ENCODE results near the gene STMND1. TPM values are rescaled to one million over a fixed set of nuclear protein-coding genes. Genes with fewer than 3 reads are reported as not detected.
A peak's percentile ranks its signal among the peaks of the same experiment; 100 is the strongest.
"Not testable (repeated sequence)": the region's sequence is repeated elsewhere in the genome, so short reads cannot be mapped to it uniquely, and the experiment has no call there.

The STMND1 gene
- polyA plus RNA-seq (ENCODE audit: low read depth in 6 of 6), result not detected

- peaks cover 7% of the 10 kb centered on the region in 3 donors for H3K4me1 Mint-ChIP-seq
- DNase-seq (no peak), ATAC-seq (ENCODE audit: low read depth in 2 of 2) (no peak)
- H3K27ac Mint-ChIP-seq, result peak within 1 kb of the TSS in 2 of 6 donors; percentile 58 to 88
- peak within 1 kb of the TSS in 3 of 8 donors; percentile 15 to 68 (median 52) for H3K4me3 Mint-ChIP-seq
- H3K9me3 Mint-ChIP-seq, result peaks cover 0 to 12% (median 5%) of the 10 kb centered on the region in 7 donors
- H3K27me3 Mint-ChIP-seq, result peaks cover 45 to 56% (median 48%) of the 10 kb centered on the region in 3 donors
- H3K36me3 Mint-ChIP-seq, result peaks cover 5 to 8% of the 10 kb centered on the region in 2 donors
Measured at GRCh38 chr6:17101422-17102257, at the start of gene STMND1. TSS of gene STMND1 (plus strand) at chr6:17102050. CDS start at chr6:17102258, 208 bp downstream.

DNA sequence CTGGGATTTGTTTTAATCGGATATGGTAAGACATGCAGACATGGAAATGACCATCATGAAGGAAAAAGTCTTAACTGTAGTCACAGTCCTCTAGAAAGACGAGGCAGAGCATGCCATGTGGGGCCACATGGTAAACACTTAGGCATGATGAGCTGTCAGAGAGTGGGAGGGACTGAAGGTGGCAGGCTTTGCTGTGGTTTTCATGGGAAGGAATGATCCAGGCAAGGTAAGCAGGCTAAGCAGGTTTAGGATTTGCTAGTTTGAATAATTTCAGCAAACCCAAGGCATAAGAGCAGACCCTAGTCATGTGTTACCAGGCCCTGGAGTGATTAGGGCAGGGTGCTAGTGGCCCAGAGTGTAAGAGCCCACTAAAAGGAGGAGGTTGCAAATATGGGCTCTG is 47.2 kb upstream of the STMND1 start:
- Mint-ChIP-seq H3K36me3 (no peaks in the 10 kb centered on the region), H3K27me3 (peaks cover 0 to 8% (median 5%) of the 10 kb centered on the region in 3 donors), H3K4me3 (no peak overlapping the region), H3K9me3 (peaks cover 0 to 8% (median 2%) of the 10 kb centered on the region in 7 donors), H3K4me1 (no peaks in the 10 kb centered on the region), H3K27ac (no peak overlapping the region)
- ATAC-seq (ENCODE audit: low read depth in 2 of 2) (no peak), DNase-seq (no peak)

DNA sequence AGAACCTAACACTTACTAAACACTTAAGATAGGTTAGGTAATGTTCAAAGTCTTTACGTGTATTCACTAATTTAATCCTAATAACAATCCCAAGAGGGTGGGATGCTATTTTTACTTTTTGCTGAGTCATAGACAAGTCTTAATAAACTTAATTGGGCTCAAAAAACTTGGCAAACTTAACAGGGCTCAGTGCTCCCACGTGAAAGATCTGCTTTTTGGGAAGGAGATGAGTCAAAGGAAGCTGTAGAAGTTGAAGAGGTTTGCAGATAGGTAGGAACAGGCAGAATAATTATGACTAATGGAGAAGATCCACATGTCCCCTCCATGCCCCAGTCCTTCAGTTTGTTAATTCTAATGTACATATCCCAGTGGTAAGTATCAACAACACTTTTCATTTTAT is 44.5 kb upstream of the STMND1 start:
- ATAC-seq (ENCODE audit: low read depth in 2 of 2), result no peak
- H3K27ac Mint-ChIP-seq, result no peak overlapping the region
- H3K27me3 Mint-ChIP-seq, result peaks cover 0 to 18% (median 0%) of the 10 kb centered on the region in 3 donors
- H3K9me3 Mint-ChIP-seq, result peaks cover 0 to 8% (median 3%) of the 10 kb centered on the region in 7 donors
- H3K4me3 Mint-ChIP-seq, result no peak overlapping the region
- DNase-seq, result no peak
- H3K4me1 Mint-ChIP-seq, result no peaks in the 10 kb centered on the region
- no peaks in the 10 kb centered on the region for H3K36me3 Mint-ChIP-seq

- H3K4me3 Mint-ChIP-seq, result no peak overlapping the region
- H3K4me1 Mint-ChIP-seq, result no peaks in the 10 kb centered on the region
- no peak overlapping the region for H3K27ac Mint-ChIP-seq
- no peak for ATAC-seq (ENCODE audit: low read depth in 2 of 2)
- no peaks in the 10 kb centered on the region for H3K36me3 Mint-ChIP-seq
- H3K27me3 Mint-ChIP-seq, result peaks cover 0 to 18% (median 0%) of the 10 kb centered on the region in 3 donors
- DNase-seq, result no peak
- peaks cover 0 to 4% (median 3%) of the 10 kb centered on the region in 7 donors for H3K9me3 Mint-ChIP-seq
Measured at GRCh38 chr6:17058550-17058949, 43.3 kb upstream of the STMND1 start.

DNA sequence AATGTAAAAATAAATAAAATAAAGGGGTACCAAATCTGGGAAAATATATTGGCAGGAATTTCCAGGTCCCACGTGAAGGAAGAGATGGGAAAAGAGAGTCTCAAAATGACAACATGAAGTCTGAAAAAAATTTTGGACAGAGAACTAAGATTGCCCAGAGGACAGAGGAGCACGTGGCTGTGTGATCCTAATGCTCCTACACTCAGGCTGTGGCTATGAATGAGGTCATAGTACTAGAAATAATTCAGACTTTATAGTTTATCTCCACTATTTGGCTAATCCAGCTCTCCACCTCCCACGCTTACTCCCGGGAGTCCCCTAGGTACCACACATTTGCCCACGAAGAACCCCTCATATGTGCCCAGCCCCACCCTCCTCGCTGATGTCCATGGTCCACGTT is 42.8 kb upstream of the STMND1 start:
- Mint-ChIP-seq H3K36me3 (no peaks in the 10 kb centered on the region), H3K4me3 (no peak overlapping the region), H3K9me3 (peaks cover 0 to 4% (median 3%) of the 10 kb centered on the region in 7 donors), H3K27ac (no peak overlapping the region), H3K4me1 (no peaks in the 10 kb centered on the region), H3K27me3 (peaks cover 0 to 18% (median 0%) of the 10 kb centered on the region in 3 donors)
- ATAC-seq (ENCODE audit: low read depth in 2 of 2) (no peak), DNase-seq (no peak)

- no peak for DNase-seq
- Mint-ChIP-seq H3K4me1 (no peaks in the 10 kb centered on the region), H3K4me3 (no peak overlapping the region), H3K27ac (no peak overlapping the region), H3K27me3 (peaks cover 0 to 18% (median 0%) of the 10 kb centered on the region in 3 donors), H3K36me3 (no peaks in the 10 kb centered on the region), H3K9me3 (peaks cover 0 to 4% (median 0%) of the 10 kb centered on the region in 7 donors)
- no peak for ATAC-seq (ENCODE audit: low read depth in 2 of 2)
Measured at GRCh38 chr6:17059850-17060249, 42.0 kb upstream of the STMND1 start.

DNA sequence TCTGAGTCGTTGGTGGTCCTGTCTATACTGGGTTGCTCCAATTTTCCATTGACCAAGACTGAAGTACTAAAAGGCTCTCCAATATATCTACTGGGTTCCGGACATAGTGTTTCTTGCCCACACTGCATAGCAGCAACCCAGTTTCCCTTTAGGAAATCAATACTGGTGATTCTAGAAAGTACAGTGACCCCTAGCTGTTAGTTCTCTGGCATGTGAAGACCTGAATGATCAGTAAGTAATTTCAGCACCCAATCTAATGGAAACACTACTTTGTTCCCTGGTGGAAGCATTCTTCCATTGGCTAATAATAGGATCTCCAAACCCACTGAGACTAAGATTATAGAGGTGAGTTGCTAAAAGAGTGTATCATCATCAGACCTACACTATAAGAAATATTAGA is 40.8 kb upstream of the STMND1 start:
- ATAC-seq (ENCODE audit: low read depth in 2 of 2), result no peak
- Mint-ChIP-seq H3K36me3 (no peaks in the 10 kb centered on the region), H3K4me1 (no peaks in the 10 kb centered on the region), H3K4me3 (no peak overlapping the region), H3K9me3 (peaks cover 0 to 4% (median 0%) of the 10 kb centered on the region in 7 donors), H3K27ac (no peak overlapping the region), H3K27me3 (peaks cover 0 to 18% (median 0%) of the 10 kb centered on the region in 3 donors)
- DNase-seq, result no peak

DNA sequence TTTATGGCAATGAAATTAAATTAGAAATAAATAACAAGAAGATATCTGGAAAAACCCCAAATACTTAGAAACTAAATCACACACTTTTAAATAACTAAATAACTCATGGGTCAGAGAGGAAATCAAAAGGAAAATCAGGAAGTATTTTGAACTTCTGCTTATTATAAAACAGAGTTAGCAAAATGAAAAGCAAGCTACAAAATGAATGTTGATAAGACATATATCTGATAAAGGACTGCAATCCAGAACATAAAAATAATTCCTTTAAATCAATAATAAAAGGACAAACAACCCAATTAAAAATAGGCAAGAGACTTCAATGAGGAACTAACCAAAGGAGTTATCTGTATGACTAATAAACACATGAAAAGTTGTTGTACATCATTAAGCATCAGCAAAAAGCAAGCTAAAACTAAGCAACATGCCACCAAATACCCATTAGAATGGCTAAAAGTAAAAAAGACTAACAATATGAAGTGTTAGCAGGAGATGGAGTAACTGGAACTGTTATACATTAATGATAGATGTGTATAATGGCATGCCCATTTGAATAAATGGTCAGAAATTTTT is 38.9 kb upstream of the STMND1 start:
- Mint-ChIP-seq H3K27me3 (peaks cover 0 to 18% (median 0%) of the 10 kb centered on the region in 3 donors), H3K9me3 (peaks cover 0 to 9% (median 4%) of the 10 kb centered on the region in 7 donors), H3K36me3 (no peaks in the 10 kb centered on the region), H3K4me1 (no peaks in the 10 kb centered on the region), H3K4me3 (no peak overlapping the region), H3K27ac (no peak overlapping the region)
- no peak for DNase-seq
- no peak for ATAC-seq (ENCODE audit: low read depth in 2 of 2)

GRCh38 chr6:17064975-17065374 is 36.9 kb upstream of the STMND1 start:
- Mint-ChIP-seq H3K9me3 (peaks cover 6 to 19% (median 13%) of the 10 kb centered on the region in 7 donors), H3K27me3 (peaks cover 0 to 7% (median 0%) of the 10 kb centered on the region in 3 donors), H3K4me1 (no peaks in the 10 kb centered on the region), H3K36me3 (peaks cover 5 to 7% of the 10 kb centered on the region in 2 donors), H3K27ac (no peak overlapping the region), H3K4me3 (no peak overlapping the region)
- no peak for ATAC-seq (ENCODE audit: low read depth in 2 of 2)
- DNase-seq, result no peak

DNA sequence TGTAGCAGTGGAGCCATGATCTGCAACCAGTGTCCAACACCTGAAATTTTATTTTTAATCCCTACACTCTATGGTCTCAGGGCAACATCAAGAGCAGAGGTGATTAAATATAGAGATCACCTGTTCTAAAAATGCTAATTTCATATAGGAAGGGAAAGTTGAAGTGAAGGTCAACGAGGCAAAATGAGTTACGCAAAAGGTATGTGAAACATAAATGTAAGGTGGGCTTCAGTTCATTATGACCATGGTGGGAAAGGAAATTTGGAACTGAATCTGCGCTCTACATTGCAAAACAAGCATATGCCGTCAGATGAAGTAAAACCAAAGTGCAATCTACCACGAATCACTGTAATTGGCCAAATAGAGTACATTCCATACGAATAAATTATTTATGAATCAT is 35.2 kb upstream of the STMND1 start:
- peaks cover 5 to 7% of the 10 kb centered on the region in 2 donors for H3K36me3 Mint-ChIP-seq

GRCh38 chr6:17068972-17069371 is 32.9 kb upstream of the STMND1 start:
- not testable (repeated sequence) for H3K36me3 Mint-ChIP-seq; H3K4me3 Mint-ChIP-seq; H3K4me1 Mint-ChIP-seq; H3K27ac Mint-ChIP-seq; DNase-seq; H3K27me3 Mint-ChIP-seq; ATAC-seq (ENCODE audit: low read depth in 2 of 2)
- peaks cover 13 to 46% (median 27%) of the 10 kb centered on the region in 7 donors for H3K9me3 Mint-ChIP-seq

More for the DNA sequence above, 35.2 kb upstream of the STMND1 start:
- H3K9me3 Mint-ChIP-seq, result peaks cover 11 to 34% (median 21%) of the 10 kb centered on the region in 7 donors
- no peak overlapping the region for H3K4me3 Mint-ChIP-seq
- no peaks in the 10 kb centered on the region for H3K4me1 Mint-ChIP-seq
- H3K27ac Mint-ChIP-seq, result no peak overlapping the region
- ATAC-seq (ENCODE audit: low read depth in 2 of 2) (no peak), DNase-seq (no peak)
- no peaks in the 10 kb centered on the region for H3K27me3 Mint-ChIP-seq

DNA sequence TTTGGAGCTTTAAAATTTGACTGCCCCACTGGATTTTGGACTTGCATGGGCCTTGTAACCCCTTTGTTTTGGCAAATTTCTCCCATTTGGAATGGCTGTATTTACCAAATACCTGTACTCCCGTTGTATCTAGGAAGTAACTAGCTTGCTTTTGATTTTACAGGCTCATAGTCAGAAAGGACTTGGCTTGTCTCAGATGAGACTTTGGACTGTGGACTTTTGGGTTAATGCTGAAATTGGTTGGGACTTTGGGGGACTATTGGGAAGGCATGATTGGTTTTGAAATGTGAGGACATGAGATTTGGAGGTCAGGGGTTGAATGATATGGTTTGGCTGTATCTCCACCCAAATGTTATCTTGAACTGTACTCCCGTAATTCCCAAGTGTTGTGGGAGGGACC is 31.4 kb upstream of the STMND1 start:
- not testable (repeated sequence) for H3K4me3 Mint-ChIP-seq; ATAC-seq (ENCODE audit: low read depth in 2 of 2); DNase-seq; H3K4me1 Mint-ChIP-seq; H3K27ac Mint-ChIP-seq
- Mint-ChIP-seq H3K9me3 (peaks cover 15 to 54% (median 33%) of the 10 kb centered on the region in 7 donors), H3K27me3 (peaks cover 0 to 11% (median 8%) of the 10 kb centered on the region in 3 donors), H3K36me3 (peaks cover 5 to 15% of the 10 kb centered on the region in 2 donors)

DNA sequence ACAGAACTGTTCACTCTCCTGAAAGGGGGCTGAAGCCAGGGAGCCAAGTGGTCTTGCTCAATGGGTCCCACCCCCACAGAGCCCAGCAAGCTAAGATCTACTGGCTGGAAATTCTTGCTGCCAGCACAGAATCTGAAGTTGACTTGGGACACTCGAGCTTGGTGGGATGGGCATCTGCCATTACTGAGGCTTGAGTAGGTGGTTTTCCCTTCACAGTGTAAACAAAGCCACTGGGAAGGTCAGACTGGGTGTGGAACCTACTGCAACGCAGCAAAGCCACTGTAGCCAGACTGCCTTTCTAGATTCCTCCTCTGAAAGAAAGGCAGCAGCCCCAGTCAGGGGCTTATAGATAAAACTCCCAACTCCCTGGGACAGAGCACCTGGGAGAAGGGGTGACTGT is 28.3 kb upstream of the STMND1 start:
- H3K4me1 Mint-ChIP-seq, result not testable (repeated sequence)

More for the DNA sequence above, 28.3 kb upstream of the STMND1 start:
- not testable (repeated sequence) for ATAC-seq (ENCODE audit: low read depth in 2 of 2); H3K4me3 Mint-ChIP-seq; H3K27ac Mint-ChIP-seq; DNase-seq
- peaks cover 18 to 63% (median 40%) of the 10 kb centered on the region in 7 donors for H3K9me3 Mint-ChIP-seq
- H3K27me3 Mint-ChIP-seq, result peaks cover 0 to 15% (median 8%) of the 10 kb centered on the region in 3 donors
- peaks cover 5 to 15% of the 10 kb centered on the region in 2 donors for H3K36me3 Mint-ChIP-seq

All from naive B cell (primary cell).